OCI-LY7 (cell line): ENCODE measurements around the gene TPCN2. TPM values are rescaled to one million over a fixed set of nuclear protein-coding genes. Genes with fewer than 3 reads are reported as not detected.

Experiments
- BruUV-seq: library from RNA; stranded (reverse); fragments of 400-500 nt; replicated peaks from 2 replicates; lab custom pipeline; 2021; lab: Mats Ljungman, UMichigan
- CTCF ChIA-PET: fragments of 300-600 bp; sonication (Branson Sonifier 250); formaldehyde crosslinking; loops from one replicate; lab custom pipeline; 2022; ENCODE audit warnings: antibody characterized with exemption; ENCODE audit not compliant: unreplicated experiment; lab: Charles Lee
- POLR2A ChIA-PET: fragments of 300-600 bp; sonication (Branson Sonifier 250); formaldehyde crosslinking; loops from one replicate; lab custom pipeline; 2022; ENCODE audit warnings: antibody characterized with exemption; lab: Charles Lee
- DNase-seq: peaks from one replicate; pipeline ENCODE4 v3.0.0-alpha.2; 2015; ENCODE audit warnings: low spot score
- H2AFZ ChIP-seq: fragments of 200-600 bp; sonication (generic), shearing (Covaris generic); 2 replicates; pipeline ENCODE4 v1.6.1; 2014; ENCODE audit warnings: mild to moderate bottlenecking, antibody characterized with exemption, low read length, moderate library complexity
- H3K27ac ChIP-seq: fragments of 200-600 bp; sonication (generic); 2 replicates; pipeline ENCODE4 v1.5.1; 2014; ENCODE audit warnings: mixed run types, low read depth, mild to moderate bottlenecking, moderate library complexity, low read length, inconsistent platforms; ENCODE audit not compliant: poor library complexity, severe bottlenecking
- H3K36me3 ChIP-seq: fragments of 200-600 bp; sonication (generic); 2 replicates; pipeline ENCODE4 v1.6.1; 2014; ENCODE audit warnings: mild to moderate bottlenecking, antibody characterized with exemption, low read length, moderate library complexity, mixed read lengths; ENCODE audit not compliant: insufficient read depth
- H3K4me1 ChIP-seq: fragments of 200-600 bp; sonication (generic); 2 replicates; pipeline ENCODE4 v1.5.1; 2014; ENCODE audit warnings: mild to moderate bottlenecking, low read length; ENCODE audit not compliant: insufficient read depth, poor library complexity, severe bottlenecking
- H3K4me2 ChIP-seq: fragments of 200-600 bp; sonication (generic); 2 replicates; pipeline ENCODE4 v1.6.1; 2014; ENCODE audit warnings: mild to moderate bottlenecking, low read length
- H3K4me3 ChIP-seq: fragments of 200-600 bp; sonication (generic); 2 replicates; pipeline ENCODE4 v1.5.1; 2014; ENCODE audit warnings: mild to moderate bottlenecking, low read depth, low read length; ENCODE audit not compliant: poor library complexity, severe bottlenecking
- H3K79me2 ChIP-seq: fragments of 200-600 bp; sonication (generic); 2 replicates; pipeline ENCODE4 v1.6.1; 2016; ENCODE audit warnings: low read depth, mild to moderate bottlenecking, low read length, moderate library complexity, mixed read lengths; ENCODE audit not compliant: insufficient read depth
- H3K9me2 ChIP-seq: fragments of 200-600 bp; sonication (generic); 2 replicates; pipeline ENCODE4 v1.6.1; 2016; ENCODE audit warnings: mild to moderate bottlenecking, low read length, mixed read lengths; ENCODE audit not compliant: insufficient read depth
- H3K9me3 ChIP-seq: fragments of 200-600 bp; sonication (generic); 2 replicates; pipeline ENCODE4 v1.6.1; 2014; ENCODE audit warnings: mild to moderate bottlenecking, mixed run types, low read length, mixed read lengths
- H4K20me1 ChIP-seq: fragments of 200-600 bp; sonication (generic); 2 replicates; pipeline ENCODE4 v1.6.1; 2014; ENCODE audit warnings: mild to moderate bottlenecking, antibody characterized with exemption, low read length, moderate library complexity, mixed read lengths; ENCODE audit not compliant: insufficient read depth
- EZH2phosphoT487 ChIP-seq: fragments of 200-600 bp; sonication (generic); IDR thresholded peaks from 2 replicates; pipeline ENCODE4 v1.6.1; 2018; ENCODE audit warnings: low read depth, borderline replicate concordance, mild to moderate bottlenecking, mixed run types, antibody characterized with exemption, low read length, moderate library complexity, mixed read lengths
- intact Hi-C: fragments of 100-400 bp; cut with micrococcal nuclease; formaldehyde crosslinking; loops from one replicate; pipeline ENCODE4 v1.10.0; 2022; ENCODE audit not compliant: unreplicated experiment
- total RNA-seq, 2 experiments: library from RNA; depleted of rRNA in 1 of 2; stranded (reverse); fragments of >200 nt in 1 of 2; shearing (Covaris generic) in 1 of 2; gene quantifications; 2 replicates each; pipeline ENCODE4 v1.2.3, GENCODE V29; 2014 to 2022
- TF ChIP-seq, protein P1 (sequence below): fragments of 200-600 bp; sonication (generic); conservative IDR thresholded peaks from 2 replicates; pipeline ENCODE4 v1.5.1; 2014; ENCODE audit warnings: mild to moderate bottlenecking, antibody characterized with exemption, low read length, moderate library complexity, mixed read lengths

Gene TPCN2
- total RNA-seq, 2 experiments from 2014 or later: 21.5 to 65.2 TPM

DNA sequence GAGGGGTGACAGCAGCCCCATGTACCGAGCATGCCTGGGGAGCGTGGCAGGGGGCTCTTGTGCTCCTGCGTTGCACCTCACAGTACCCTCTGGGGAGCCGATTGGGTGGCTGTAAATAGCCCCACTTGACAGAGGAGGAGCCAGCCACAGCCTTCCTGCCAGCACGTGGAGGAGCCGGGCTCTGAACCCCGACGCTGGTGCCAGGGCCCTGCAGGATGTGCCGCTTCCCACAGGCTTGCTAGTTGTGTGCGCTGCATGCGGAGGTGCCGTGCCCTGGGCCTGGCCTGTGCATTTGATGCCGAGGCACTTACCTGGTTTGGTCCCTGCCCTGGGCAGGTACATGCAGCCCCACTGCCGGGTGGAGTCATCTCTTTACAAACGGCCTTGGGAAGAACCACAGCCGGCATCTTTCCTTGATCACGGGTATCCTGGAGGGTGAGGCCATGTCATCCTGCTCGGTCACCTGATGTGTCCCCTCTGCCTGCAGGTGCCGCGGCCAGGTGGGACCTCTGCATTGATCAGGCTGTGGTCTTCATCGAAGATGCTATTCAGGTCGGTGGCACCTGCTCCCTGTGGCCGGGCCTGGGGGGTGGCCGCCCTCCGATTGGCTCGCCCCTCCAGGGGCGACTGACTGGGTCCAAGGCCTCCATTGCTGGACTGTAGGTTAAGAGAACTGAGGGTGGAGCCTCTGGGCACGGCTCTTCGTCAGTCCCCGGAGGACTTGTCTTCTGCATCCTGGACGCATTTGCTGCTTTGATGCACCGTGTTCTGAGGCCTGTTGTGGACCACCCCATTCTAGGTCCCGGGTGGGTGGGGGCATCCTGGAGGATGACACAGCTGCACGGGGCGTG is 5.0 kb downstream of the TPCN2 start:
- Histone ChIP-seq H2AFZ (no peak overlapping the region), H3K9me3 (no peaks in the 10 kb centered on the region), H3K4me1 (peaks cover 81% of the 10 kb centered on the region), H3K4me2 (peak overlapping the region; percentile 88), H3K27ac (peak overlapping the region; percentile 96), H3K79me2 (peaks cover 67% of the 10 kb centered on the region), H4K20me1 (no peaks in the 10 kb centered on the region), H3K9me2 (no peaks in the 10 kb centered on the region), H3K36me3 (peaks cover 39% of the 10 kb centered on the region), H3K4me3 (peak overlapping the region; percentile 92)
- intact Hi-C loops: no loop called here
- BruUV-seq: no TSS peak
- ChIA-PET CTCF (no interaction called here), POLR2A (no interaction called here)
- DNase-seq: peak; percentile 33
- TF ChIP-seq EZH2phosphoT487: no peak
- TF ChIP-seq, protein P1, sequence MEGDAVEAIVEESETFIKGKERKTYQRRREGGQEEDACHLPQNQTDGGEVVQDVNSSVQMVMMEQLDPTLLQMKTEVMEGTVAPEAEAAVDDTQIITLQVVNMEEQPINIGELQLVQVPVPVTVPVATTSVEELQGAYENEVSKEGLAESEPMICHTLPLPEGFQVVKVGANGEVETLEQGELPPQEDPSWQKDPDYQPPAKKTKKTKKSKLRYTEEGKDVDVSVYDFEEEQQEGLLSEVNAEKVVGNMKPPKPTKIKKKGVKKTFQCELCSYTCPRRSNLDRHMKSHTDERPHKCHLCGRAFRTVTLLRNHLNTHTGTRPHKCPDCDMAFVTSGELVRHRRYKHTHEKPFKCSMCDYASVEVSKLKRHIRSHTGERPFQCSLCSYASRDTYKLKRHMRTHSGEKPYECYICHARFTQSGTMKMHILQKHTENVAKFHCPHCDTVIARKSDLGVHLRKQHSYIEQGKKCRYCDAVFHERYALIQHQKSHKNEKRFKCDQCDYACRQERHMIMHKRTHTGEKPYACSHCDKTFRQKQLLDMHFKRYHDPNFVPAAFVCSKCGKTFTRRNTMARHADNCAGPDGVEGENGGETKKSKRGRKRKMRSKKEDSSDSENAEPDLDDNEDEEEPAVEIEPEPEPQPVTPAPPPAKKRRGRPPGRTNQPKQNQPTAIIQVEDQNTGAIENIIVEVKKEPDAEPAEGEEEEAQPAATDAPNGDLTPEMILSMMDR: no peak

DNA sequence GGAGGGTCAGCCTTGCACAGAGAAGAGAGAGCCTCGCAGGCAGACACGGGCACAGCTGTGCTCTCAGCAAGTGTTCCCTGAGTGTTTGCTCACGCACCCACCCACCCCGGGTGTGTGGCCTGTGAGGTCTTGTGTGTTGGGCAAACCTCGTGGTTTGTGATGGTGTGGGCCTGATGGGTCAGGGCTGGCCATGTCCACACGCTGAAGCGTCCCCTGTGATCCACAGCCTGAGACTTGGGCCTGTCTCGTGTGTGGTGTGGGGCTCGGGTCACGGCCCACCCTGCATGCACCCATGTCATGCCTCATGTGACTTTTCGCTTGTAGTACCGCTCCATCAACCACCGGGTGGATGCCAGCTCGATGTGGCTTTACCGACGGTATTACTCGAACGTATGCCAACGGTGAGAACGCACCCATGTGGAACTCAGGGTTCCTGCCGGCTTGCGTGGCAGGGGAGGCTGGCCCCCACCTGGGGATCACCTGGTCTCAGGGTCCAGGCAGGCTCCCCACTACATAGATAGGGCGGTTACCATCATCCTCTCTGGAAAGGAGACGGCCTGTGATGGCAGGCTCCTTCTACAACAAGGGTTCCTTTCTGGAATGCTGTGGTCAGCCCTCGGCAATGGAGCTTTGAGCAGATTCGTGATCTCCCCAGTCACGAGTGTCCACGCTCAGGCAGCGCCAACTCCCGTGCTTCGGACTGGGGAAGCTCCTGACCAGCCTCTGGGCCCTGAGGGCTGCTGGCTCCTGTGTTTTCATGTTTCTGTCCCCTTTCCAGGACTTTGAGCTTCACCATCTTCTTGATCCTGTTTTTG is 5.9 kb downstream of the TPCN2 start:
- H4K20me1 ChIP-seq: no peaks in the 10 kb centered on the region
- CTCF ChIA-PET: no interaction called here
- TF ChIP-seq, protein P1: no peak
- no peak for TF ChIP-seq EZH2phosphoT487
- peak overlapping the region; percentile 96 for H3K27ac ChIP-seq
- no peaks in the 10 kb centered on the region for H3K9me3 ChIP-seq
- H3K79me2 ChIP-seq: peaks cover 59% of the 10 kb centered on the region
- H3K4me2 ChIP-seq: peak overlapping the region; percentile 74
- no peak overlapping the region for H2AFZ ChIP-seq
- H3K4me1 ChIP-seq: peaks cover 79% of the 10 kb centered on the region
- H3K9me2 ChIP-seq: no peaks in the 10 kb centered on the region
- no peak overlapping the region for H3K4me3 ChIP-seq
- POLR2A ChIA-PET: no interaction called here
- H3K36me3 ChIP-seq: peaks cover 48% of the 10 kb centered on the region
- intact Hi-C loops: no loop called here
- no peak for DNase-seq
- BruUV-seq: no TSS peak
